Endothelial cell of umbilical vein (primary cell): ENCODE data around the gene NKD1. TPM values are rescaled to one million over a fixed set of nuclear protein-coding genes. Genes with fewer than 3 reads are reported as not detected.

Source experiments
- BruUV-seq: library from RNA; stranded (reverse); fragments of 400-500 nt; replicated peaks from 2 replicates; lab custom pipeline; 2021; lab: Mats Ljungman, UMichigan
- CTCF ChIA-PET: fragments of 300-600, 350-600 bp; sonication (Branson Sonifier 250); formaldehyde crosslinking; loops from one replicate; lab custom pipeline; 2021; ENCODE audit warnings: antibody characterized with exemption, inconsistent platforms; lab: Charles Lee
- POLR2A ChIA-PET: fragments of 300-600, 350-600 bp; sonication (Branson Sonifier 250); formaldehyde crosslinking; loops from one replicate; lab custom pipeline; 2021; ENCODE audit warnings: antibody characterized with exemption, inconsistent platforms; lab: Charles Lee
- DNase-seq: peaks from one replicate; pipeline ENCODE4 v3.0.0-alpha.2; 2011; ENCODE audit warnings: low read depth, low spot score
- FAIRE-seq: peaks from 2 replicates; lab custom pipeline; 2011; peaks lifted over from hg19 to GRCh38; lab: Jason Lieb, UNC
- H2AFZ ChIP-seq: 2 replicates; pipeline ENCODE4 v1.6.0; 2012; ENCODE audit warnings: low read depth, low read length, control low read depth, inconsistent platforms
- H3K27ac ChIP-seq: 2 replicates; pipeline ENCODE4 v1.5.1; 2011; ENCODE audit warnings: low read depth, mild to moderate bottlenecking, control low read depth, low read length, moderate library complexity; ENCODE audit not compliant: insufficient read depth
- H3K27me3 ChIP-seq, 2 experiments: 2 replicates each; pipeline versions ENCODE4 v1.6.0 to v1.6.1; 2011; ENCODE audit warnings: low read length in 2 of 2, mixed read lengths in 1 of 2; ENCODE audit not compliant: control insufficient read depth in 2 of 2, insufficient read depth in 2 of 2
- H3K36me3 ChIP-seq, 2 experiments: 2 replicates in 1 of 2; 3 replicates in 1 of 2; pipeline ENCODE4 v1.5.1; 2011; ENCODE audit warnings: low read length in 2 of 2, mild to moderate bottlenecking in 1 of 2, moderate library complexity in 1 of 2; ENCODE audit not compliant: control insufficient read depth in 2 of 2, insufficient read depth in 2 of 2; ENCODE audit errors: extremely low read depth in 1 of 2
- H3K4me1 ChIP-seq: 3 replicates; pipeline ENCODE4 v1.5.1; 2011; ENCODE audit warnings: mild to moderate bottlenecking, low read length; ENCODE audit not compliant: control insufficient read depth, insufficient read depth; ENCODE audit errors: extremely low read depth
- H3K4me2 ChIP-seq: 2 replicates; pipeline ENCODE4 v1.6.1; 2011; ENCODE audit warnings: low read length, control low read depth, mixed read lengths; ENCODE audit not compliant: insufficient read depth
- H3K4me3 ChIP-seq, 3 experiments: fragments of 200-600 bp in 1 of 3; sonication (generic), shearing (Covaris generic) in 1 of 3; replicated peaks in 1 of 3; 2 replicates each; pipeline ENCODE4 v1.5.1; 2011 to 2016; ENCODE audit warnings: control low read depth in 3 of 3, low read length in 3 of 3, mild to moderate bottlenecking in 2 of 3, inconsistent platforms in 1 of 3, low read depth in 1 of 3, moderate library complexity in 1 of 3; ENCODE audit not compliant: insufficient read depth in 1 of 3
- H3K79me2 ChIP-seq: 2 replicates; pipeline ENCODE4 v1.6.0; 2012; ENCODE audit warnings: low read length, inconsistent platforms; ENCODE audit not compliant: control insufficient read depth, insufficient read depth
- H3K9ac ChIP-seq: replicated peaks from 2 replicates; pipeline ENCODE3; 2011; ENCODE audit warnings: low read length, control low read depth; ENCODE audit not compliant: insufficient read depth; ENCODE audit errors: extremely low read depth
- H3K9me1 ChIP-seq: replicated peaks from 3 replicates; pipeline ENCODE4 v1.6.0; 2011; ENCODE audit warnings: mild to moderate bottlenecking, low read length; ENCODE audit not compliant: control insufficient read depth, insufficient read depth; ENCODE audit errors: extremely low read depth
- H3K9me3 ChIP-seq: replicated peaks from 2 replicates; pipeline ENCODE4 v1.5.1; 2012; ENCODE audit warnings: low read length, inconsistent platforms; ENCODE audit not compliant: control insufficient read depth, insufficient read depth
- H4K20me1 ChIP-seq: replicated peaks from 2 replicates; pipeline ENCODE3; 2011; ENCODE audit warnings: mild to moderate bottlenecking, low read length; ENCODE audit not compliant: control insufficient read depth, insufficient read depth; ENCODE audit errors: extremely low read depth
- CTCF ChIP-seq, 2 donors: IDR thresholded peaks; 1 replicate in 1 of 2; 2 replicates in 1 of 2; pipeline ENCODE4 v1.5.1; 2011; ENCODE audit warnings: low read length in 2 of 2, mild to moderate bottlenecking in 2 of 2, moderate library complexity in 2 of 2, control low read depth in 1 of 2, inconsistent platforms in 1 of 2, low read depth in 1 of 2; ENCODE audit not compliant: insufficient read depth in 1 of 2; ENCODE audit errors: extremely low read depth in 1 of 2
- EZH2 ChIP-seq: IDR thresholded peaks from 2 replicates; pipeline ENCODE4 v1.6.1; 2012; ENCODE audit warnings: borderline replicate concordance, low read depth, mild to moderate bottlenecking, moderate library complexity, low read length, inconsistent platforms; ENCODE audit not compliant: severe bottlenecking
- FOS ChIP-seq: IDR thresholded peaks from 2 replicates; pipeline ENCODE4 v1.6.1; 2011; ENCODE audit warnings: mild to moderate bottlenecking, low read length, moderate library complexity, borderline replicate concordance; ENCODE audit not compliant: insufficient read depth
- GATA2 ChIP-seq: IDR thresholded peaks from 2 replicates; pipeline ENCODE4 v1.7.0; 2011; ENCODE audit warnings: low read depth, mild to moderate bottlenecking, moderate library complexity, mixed read lengths, low read length; ENCODE audit not compliant: insufficient read length, insufficient read depth
- JUN ChIP-seq: IDR thresholded peaks from 2 replicates; pipeline ENCODE4 v1.6.1; 2011; ENCODE audit warnings: borderline replicate concordance, low read depth; ENCODE audit not compliant: insufficient read length, insufficient read depth
- MAX ChIP-seq: IDR thresholded peaks from 2 replicates; pipeline ENCODE4 v1.6.1; 2011; ENCODE audit not compliant: insufficient read depth, insufficient read length
- MYC ChIP-seq: IDR thresholded peaks from one replicate; pipeline ENCODE4 v1.6.1; 2011; ENCODE audit warnings: mild to moderate bottlenecking, low read depth, low read length
- POLR2A ChIP-seq: IDR thresholded peaks from 2 replicates; pipeline ENCODE4 v1.6.1; 2012; ENCODE audit warnings: low read depth, mild to moderate bottlenecking, control low read depth, low read length
- POLR2AphosphoS5 ChIP-seq: IDR thresholded peaks from 2 replicates; pipeline ENCODE4 v1.6.1; 2012; ENCODE audit warnings: low read depth, mild to moderate bottlenecking, control low read depth, low read length, moderate library complexity; ENCODE audit not compliant: insufficient read depth
- dilution Hi-C: fragments of 300-500 bp; cut with MboI; formaldehyde crosslinking; loops from one replicate; pipeline ENCODE4 v1.15.0; 2019; ENCODE audit warnings: low sequenced_read_pairs; ENCODE audit not compliant: extremely low pct_ligation_motif_present
- intact Hi-C: fragments of 100-400 bp; cut with micrococcal nuclease; formaldehyde crosslinking; loops from one replicate; pipeline ENCODE4 v1.10.0; 2022
- polyA plus RNA-seq, 4 experiments: library from polyadenylated mRNA; depleted of rRNA in 3 of 4; stranded (reverse) in 3 of 4; unstranded in 1 of 4; fragments of >200 nt; gene quantifications; 2 replicates each; pipeline versions ENCODE4 v1.2.1 to v1.2.3, GENCODE V29; 2011 to 2012; ENCODE audit warnings: missing spikeins in 1 of 4
- total RNA-seq: library from RNA; stranded (reverse); gene quantifications from 2 replicates; pipeline ENCODE4 v1.2.3, GENCODE V29; 2021

Gene NKD1
- total and polyA plus RNA-seq, 2 donors (not counting 3 experiments of a cell fraction or from before 2014, with no cell fraction given), result not detected

- H3K27ac ChIP-seq, result no peak overlapping the region
- ChIA-PET POLR2A (no interaction called here), CTCF (interaction anchor here (0.7 to 1.9 kb wide), 3 partner anchors 52 to 193 kb away, joined by 3 to 8 read pairs (median 5); no protein-coding TSS in a partner anchor)
- TF ChIP-seq EZH2 (no peak), POLR2A (no peak), GATA2 (no peak), CTCF (IDR thresholded peaks at IDR 0.05; ENCODE audit: extremely low read depth in 1 of 2, insufficient read depth in 1 of 2, low read depth in 1 of 2, low read length in 2 of 2) (no peak), MYC (no peak), FOS (no peak), MAX (no peak), POLR2AphosphoS5 (no peak), JUN (no peak)
- no peaks in the 10 kb centered on the region for H3K79me2 ChIP-seq
- dilution Hi-C loops (no loop called here), intact Hi-C loops (loop anchor here (5.0 kb wide), 1 partner anchor 54 kb away; no protein-coding TSS in a partner anchor)
- H2AFZ ChIP-seq, result no peak overlapping the region
- H3K4me1 ChIP-seq, result peaks cover 12% of the 10 kb centered on the region
- H3K27me3 ChIP-seq, result no peaks in the 10 kb centered on the region
- no peaks in the 10 kb centered on the region for H4K20me1 ChIP-seq
- BruUV-seq, result no TSS peak
- no peaks in the 10 kb centered on the region for H3K9me3 ChIP-seq
- H3K9ac ChIP-seq, result no peak overlapping the region
- H3K36me3 ChIP-seq, result no peaks in the 10 kb centered on the region
- DNase-seq (no peak), FAIRE-seq (no peak)
- no peak overlapping the region for H3K4me3 ChIP-seq
- no peak overlapping the region for H3K4me2 ChIP-seq
- no peaks in the 10 kb centered on the region for H3K9me1 ChIP-seq
These were observed 65.2 kb downstream of the NKD1 start for GRCh38 chr16:50613281-50613963.
